GM12878 (cell line): ENCODE measurements around the gene CIRBP. TPM values are rescaled to one million over a fixed set of nuclear protein-coding genes. Genes with fewer than 3 reads are reported as not detected.
A peak's percentile ranks its signal among the peaks of the same experiment; 100 is the strongest.

Experiments
- ATAC-seq: fragments of 200-7000 bp; cut with Tn5 transposase; 3 replicates; pipeline ENCODE4 v1.9.1; 2020; ENCODE audit warnings: mild to moderate bottlenecking, moderate library complexity
- Bru-seq: library from RNA; stranded (reverse); fragments of 400-500 nt; gene quantifications from one replicate; lab custom pipeline; 2021; lab: Mats Ljungman, UMichigan
- BruChase-seq, 2 experiments: library from RNA; stranded (reverse); fragments of 400-500 nt; gene quantifications; one replicate each; lab custom pipeline; 2021; lab: Mats Ljungman, UMichigan
- BruUV-seq: library from RNA; stranded (reverse); fragments of 400-500 nt; replicated peaks from 2 replicates; lab custom pipeline; 2021; lab: Mats Ljungman, UMichigan
- CTCF ChIA-PET: fragments of 300-600 bp; sonication (Branson Sonifier 250); formaldehyde crosslinking; extraction: SDS; loops from one replicate; lab custom pipeline; 2021; ENCODE audit warnings: inconsistent platforms; lab: Yijun Ruan, JAX
- POLR2A ChIA-PET: fragments of 350-600 bp; formaldehyde crosslinking; extraction: SDS; loops from one replicate; lab custom pipeline; 2021; ENCODE audit warnings: inconsistent platforms; lab: Charles Lee
- RAD21 ChIA-PET: fragments of 300-600 bp; sonication (Branson Sonifier 250); formaldehyde crosslinking; loops from one replicate; lab custom pipeline; 2023; ENCODE audit warnings: antibody characterized with exemption; ENCODE audit not compliant: unreplicated experiment; lab: Charles Lee
- SMC1A ChIA-PET: fragments of 300-600 bp; sonication (Branson Sonifier 250); formaldehyde crosslinking; loops from one replicate; lab custom pipeline; 2023; ENCODE audit not compliant: unreplicated experiment, uncharacterized antibody; lab: Charles Lee
- DNase-seq: peaks from one replicate; pipeline ENCODE4 v3.0.0-alpha.2; 2011; ENCODE audit warnings: low read depth, low spot score
- FAIRE-seq: peaks from 3 replicates; lab custom pipeline; 2011; peaks lifted over from hg19 to GRCh38; lab: Jason Lieb, UNC
- H2AFZ ChIP-seq: 2 replicates; pipeline ENCODE4 v1.6.0; 2011; ENCODE audit warnings: low read depth, low read length, control low read depth; ENCODE audit not compliant: control insufficient read depth
- H3K27ac ChIP-seq: 2 replicates; pipeline ENCODE4 v1.5.1; 2011; ENCODE audit warnings: control low read depth; ENCODE audit not compliant: control insufficient read depth, insufficient read depth
- H3K27me3 ChIP-seq, 2 experiments: replicated peaks in 1 of 2; 2 replicates each; pipeline versions ENCODE4 v1.6.0 to v1.6.1; 2011; ENCODE audit warnings: low read length in 1 of 2; ENCODE audit not compliant: control insufficient read depth in 2 of 2, insufficient read depth in 2 of 2
- H3K36me3 ChIP-seq, 2 experiments: 2 replicates each; pipeline ENCODE4 v1.5.1; 2011; ENCODE audit warnings: low read length in 1 of 2; ENCODE audit not compliant: control insufficient read depth in 2 of 2, insufficient read depth in 2 of 2
- H3K4me1 ChIP-seq: 2 replicates; pipeline ENCODE4 v1.6.1; 2011; ENCODE audit warnings: mild to moderate bottlenecking, low read length, moderate library complexity, mixed read lengths; ENCODE audit not compliant: control insufficient read depth, insufficient read depth
- H3K4me2 ChIP-seq: 2 replicates; pipeline ENCODE4 v1.6.0; 2011; ENCODE audit warnings: control low read depth; ENCODE audit not compliant: control insufficient read depth, insufficient read depth
- H3K4me3 ChIP-seq: fragments of 200-600 bp; sonication (generic); 2 replicates; pipeline ENCODE4 v1.5.1; 2016
- H3K79me2 ChIP-seq: 2 replicates; pipeline ENCODE4 v1.6.0; 2011; ENCODE audit warnings: low read length; ENCODE audit not compliant: control insufficient read depth, insufficient read depth
- H3K9ac ChIP-seq: 2 replicates; pipeline ENCODE4 v1.8.0; 2011; ENCODE audit warnings: low read length, control low read depth, mixed read lengths; ENCODE audit not compliant: control insufficient read depth, insufficient read depth
- H3K9me3 ChIP-seq: replicated peaks from 3 replicates; pipeline ENCODE4 v1.5.1; 2011; ENCODE audit warnings: mild to moderate bottlenecking, low read length; ENCODE audit not compliant: control insufficient read depth, insufficient read depth
- H4K20me1 ChIP-seq: 2 replicates; pipeline ENCODE4 v1.6.0; 2011; ENCODE audit not compliant: control insufficient read depth, insufficient read depth
- BRCA1 ChIP-seq: IDR thresholded peaks from 2 replicates; pipeline ENCODE4 v1.6.1; 2011; ENCODE audit warnings: low read depth, low read length, improper control_type of control experiment
- CHD1 ChIP-seq: IDR thresholded peaks from 2 replicates; pipeline ENCODE4 v1.6.1; 2012; ENCODE audit warnings: low read depth, low read length, improper control_type of control experiment
- EGR1 ChIP-seq, 2 experiments: IDR thresholded peaks; 1 replicate in 1 of 2; 2 replicates in 1 of 2; pipeline ENCODE4 v1.6.1; 2011 to 2012; ENCODE audit warnings: low read depth in 2 of 2, low read length in 2 of 2, borderline replicate concordance in 1 of 2, mild to moderate bottlenecking in 1 of 2, moderate library complexity in 1 of 2
- HDGF ChIP-seq: fragments of 450-650 bp; IDR thresholded peaks from 2 replicates; pipeline ENCODE4 v1.6.1; 2016; ENCODE audit warnings: antibody characterized with exemption
- KDM1A ChIP-seq: fragments of 200-600 bp; sonication (generic); IDR thresholded peaks from 2 replicates; pipeline ENCODE4 v1.6.1; 2016; ENCODE audit warnings: borderline replicate concordance
- NBN ChIP-seq: fragments of 450-650 bp; IDR thresholded peaks from 2 replicates; pipeline ENCODE4 v1.6.1; 2016
- NFYB ChIP-seq: IDR thresholded peaks from 2 replicates; pipeline ENCODE4 v1.6.1; 2011; ENCODE audit warnings: low read depth, mild to moderate bottlenecking, low read length, improper control_type of control experiment, moderate library complexity; ENCODE audit not compliant: insufficient read depth
- POLR2AphosphoS2 ChIP-seq: IDR thresholded peaks from 2 replicates; pipeline ENCODE4 v1.6.1; 2011; ENCODE audit warnings: low read depth, mild to moderate bottlenecking, low read length, improper control_type of control experiment, moderate library complexity
- SMAD1 ChIP-seq: fragments of 450-650 bp; IDR thresholded peaks from 2 replicates; pipeline ENCODE4 v1.6.1; 2018; ENCODE audit warnings: mild to moderate bottlenecking, low read depth; ENCODE audit not compliant: partially characterized antibody
- SMAD5 ChIP-seq: IDR thresholded peaks from 2 replicates; pipeline ENCODE4 v1.6.1; 2016; ENCODE audit warnings: antibody characterized with exemption, low read depth
- SREBF1 ChIP-seq: IDR thresholded peaks from 2 replicates; pipeline ENCODE4 v1.6.1; 2012; ENCODE audit warnings: mild to moderate bottlenecking, low read length
- TCF7 ChIP-seq: IDR thresholded peaks from 2 replicates; pipeline ENCODE4 v1.6.1; 2014; ENCODE audit warnings: antibody characterized with exemption, borderline replicate concordance
- WGBS: methylation state at CpG from one replicate; pipeline ENCODE4 v1.1.6; 2016; ENCODE audit warnings: low lambda C conversion rate; ENCODE audit not compliant: insufficient replicate concordance, insufficient coverage; ENCODE audit errors: missing lambda C conversion rate; 5-methylcytosine and 5-hydroxymethylcytosine counted together
- in situ Hi-C: fragments of 300-500 bp; cut with MboI; formaldehyde crosslinking; loops from 9 replicates; pipeline ENCODE4 v1.14.3; 2018; ENCODE audit warnings: mixed read lengths
- intact Hi-C: fragments of 100-400 bp; cut with micrococcal nuclease; formaldehyde crosslinking; loops from one replicate; pipeline ENCODE4 v1.14.2; 2022; ENCODE audit not compliant: unreplicated experiment
- long read RNA-seq, 2 experiments: library from polyadenylated mRNA; unstranded; transcript quantifications; one replicate each; pipeline ENCODE4 v2.0.0, GENCODE V29; 2019 to 2020
- polyA minus RNA-seq, 3 experiments: library from RNA; depleted of rRNA, polyadenylated mRNA; stranded (reverse); fragments of >200 nt; gene quantifications; 2 replicates each; pipeline ENCODE4 v1.2.3, GENCODE V29; 2011
- polyA plus RNA-seq, 11 experiments: library from polyadenylated mRNA; depleted of rRNA in 4 of 11; unstranded in 6 of 11; stranded (reverse) in 5 of 11; fragments of >200 nt; fragmentation: Nextera tagmentation in 4 of 11; fragmentation: Illumina TruSeq in 1 of 11; extraction: Ambion mirVana in 4 of 11; extraction: Trizol in 1 of 11; gene quantifications; 1 replicate in 1 of 11; 2 replicates in 10 of 11; pipeline versions ENCODE4 v1.2.1 to v1.2.3, GENCODE V29; 2011 to 2016; ENCODE audit warnings: inconsistent platforms in 2 of 11, missing spikeins in 2 of 11, low read depth in 1 of 11
- total RNA-seq, 4 experiments: library from RNA; depleted of rRNA in 3 of 4; stranded (reverse); fragments of >200 nt in 3 of 4; fragmentation: Illumina TruSeq in 1 of 4; extraction: Trizol in 1 of 4; gene quantifications; 2 replicates each; pipeline versions ENCODE4 v1.2.1 to v1.2.3, GENCODE V29; 2013 to 2021
- TF ChIP-seq, protein P1 (sequence below): IDR thresholded peaks from 2 replicates; pipeline ENCODE4 v1.6.1; 2011; ENCODE audit warnings: borderline replicate concordance, low read depth, mild to moderate bottlenecking, moderate library complexity, low read length; ENCODE audit not compliant: insufficient read depth, poor library complexity, severe bottlenecking
- TF ChIP-seq, protein P2 (sequence below): IDR thresholded peaks from 2 replicates; pipeline ENCODE4 v1.6.1; 2012; ENCODE audit warnings: low read depth, low read length, improper control_type of control experiment
- TF ChIP-seq, protein P3 (sequence below): IDR thresholded peaks from 2 replicates; pipeline ENCODE4 v1.6.1; 2011; ENCODE audit warnings: low read depth, mild to moderate bottlenecking, low read length, moderate library complexity, borderline replicate concordance; ENCODE audit errors: extremely low read depth

The CIRBP gene
- 275 and 320 TPM in 2 replicates for total RNA-seq (2013; cell fraction: nucleolus; rRNA removed)
- 216 and 225 TPM in 2 replicates for total RNA-seq (2014; rRNA removed)
- 228 and 243 TPM in 2 replicates for total RNA-seq (2014; rRNA removed; fragmentation: Illumina TruSeq; extraction: Trizol)
- total RNA-seq (2021), result 264 and 284 TPM in 2 replicates
- polyA plus RNA-seq (2011; ENCODE audit: low read depth), result 115 TPM
- polyA plus RNA-seq (2011; rRNA removed), result 153 and 253 TPM in 2 replicates
- 253 and 279 TPM in 2 replicates for polyA plus RNA-seq (2011; cell fraction: cytosol; rRNA removed)
- polyA plus RNA-seq (2011; cell fraction: nucleus; rRNA removed), result 892 and 1,145 TPM in 2 replicates
- polyA plus RNA-seq (2012), result 254 and 374 TPM in 2 replicates
- polyA plus RNA-seq (2014; fragmentation: Illumina TruSeq; extraction: Trizol), result 152 and 313 TPM in 2 replicates
- polyA plus RNA-seq (2014; fragmentation: Nextera tagmentation; extraction: Ambion mirVana), result 10 to 100 TPM; 27.6 to 52.4 TPM
- 335 and 370 TPM in 2 replicates for polyA plus RNA-seq (2014; rRNA removed)
- polyA plus RNA-seq (2016; fragmentation: Nextera tagmentation; extraction: Ambion mirVana), result 100 to 1,000 TPM; 162 to 166 TPM
- 50.8 and 65.0 TPM in 2 replicates for polyA minus RNA-seq (2011; rRNA and poly(A)+ RNA removed)
- 44.4 and 56.1 TPM in 2 replicates for polyA minus RNA-seq (2011; cell fraction: cytosol; rRNA and poly(A)+ RNA removed)
- 81.2 and 108 TPM in 2 replicates for polyA minus RNA-seq (2011; cell fraction: nucleus; rRNA and poly(A)+ RNA removed)
- percentile 90 among the genes with signal in this experiment for Bru-seq, nascent RNA
- percentile 95 among the genes with signal in this experiment for BruChase-seq, experiment 1, labeled RNA remaining after a 6-hour chase
- percentile 94 among the genes with signal in this experiment for BruChase-seq, experiment 2, labeled RNA remaining after a 2-hour chase
- long read RNA-seq, experiment 1, transcript CIRBP-246 (6 exons, 1,043 nt), result minor isoform, 8 of 264 reads
- long read RNA-seq, experiment 1, transcript CIRBP-201 (7 exons, 1,328 nt), result major isoform, 224 of 264 reads
- long read RNA-seq, experiment 1, partial matches to known transcripts, result 7 of 264 reads
- long read RNA-seq, experiment 1, other reads (novel, unspliced or antisense), result 20 of 264 reads
- long read RNA-seq, experiment 2, transcript CIRBP-201 (7 exons, 1,328 nt), result major isoform, 34 of 55 reads
- long read RNA-seq, experiment 2, transcript CIRBP-210 (8 exons, 938 nt), result minor isoform, 5 of 55 reads
- long read RNA-seq, experiment 2, partial matches to known transcripts, result 5 of 55 reads
- long read RNA-seq, experiment 2, other reads (novel, unspliced or antisense), result 9 of 55 reads

DNA sequence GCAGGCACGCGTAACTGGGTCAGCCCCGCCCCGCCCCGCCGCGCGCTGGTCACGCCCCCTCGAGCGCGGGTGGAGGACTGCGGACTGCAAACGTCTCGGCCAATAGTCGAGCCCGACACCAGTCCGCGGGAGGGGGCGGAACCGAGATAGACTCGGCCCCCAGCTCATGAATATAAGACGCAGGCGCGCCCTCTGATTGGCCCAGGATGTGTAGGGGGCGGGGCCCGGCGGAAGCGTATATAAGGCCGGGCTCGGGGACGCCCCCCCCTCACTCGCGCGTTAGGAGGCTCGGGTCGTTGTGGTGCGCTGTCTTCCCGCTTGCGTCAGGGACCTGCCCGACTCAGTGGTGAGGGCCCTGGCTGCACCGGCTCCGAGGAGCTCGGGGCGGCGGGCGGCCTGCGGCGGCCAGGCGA lies at the start of gene CIRBP:
TSS of gene CIRBP (plus strand) at position 268 of the 413 bp plus-strand sequence. CDS start 1,602 bp downstream, outside the sequence.
- WGBS, result under 1% methylated on average over 39 of the region's 50 CpGs
- DNase-seq, result peak; percentile 86
- RAD21 ChIA-PET, result interaction anchor here (0.5 to 5.1 kb wide), 9 partner anchors 9 to 211 kb away, joined by 3 to 336 read pairs (median 5); partner anchors contain the start of gene ATP5F1D
- TF ChIP-seq, protein P1, sequence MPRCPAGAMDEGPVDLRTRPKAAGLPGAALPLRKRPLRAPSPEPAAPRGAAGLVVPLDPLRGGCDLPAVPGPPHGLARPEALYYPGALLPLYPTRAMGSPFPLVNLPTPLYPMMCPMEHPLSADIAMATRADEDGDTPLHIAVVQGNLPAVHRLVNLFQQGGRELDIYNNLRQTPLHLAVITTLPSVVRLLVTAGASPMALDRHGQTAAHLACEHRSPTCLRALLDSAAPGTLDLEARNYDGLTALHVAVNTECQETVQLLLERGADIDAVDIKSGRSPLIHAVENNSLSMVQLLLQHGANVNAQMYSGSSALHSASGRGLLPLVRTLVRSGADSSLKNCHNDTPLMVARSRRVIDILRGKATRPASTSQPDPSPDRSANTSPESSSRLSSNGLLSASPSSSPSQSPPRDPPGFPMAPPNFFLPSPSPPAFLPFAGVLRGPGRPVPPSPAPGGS, result peak; percentile 37
- TF ChIP-seq SMAD1 (peak; percentile 82), SREBF1 (no peak), BRCA1 (no peak), SMAD5 (peak; percentile 99), EGR1 (IDR thresholded peaks at IDR 0.05; ENCODE audit: borderline replicate concordance in 1 of 2, low read depth in 2 of 2, low read length in 2 of 2) (peak in 1 of 2 experiments; percentile 18; a peak in 1 of 3 replicates), HDGF (peak; percentile 94), NBN (peak; percentile 14; the same call in 1 of the 2 replicates), CHD1 (peak; percentile 91; the same call in 1 of the 2 replicates), KDM1A (no peak), NFYB (peak; percentile 71; the same call in 1 of the 2 replicates), POLR2AphosphoS2 (peak; percentile 100), TCF7 (no peak)
- TF ChIP-seq, protein P2, sequence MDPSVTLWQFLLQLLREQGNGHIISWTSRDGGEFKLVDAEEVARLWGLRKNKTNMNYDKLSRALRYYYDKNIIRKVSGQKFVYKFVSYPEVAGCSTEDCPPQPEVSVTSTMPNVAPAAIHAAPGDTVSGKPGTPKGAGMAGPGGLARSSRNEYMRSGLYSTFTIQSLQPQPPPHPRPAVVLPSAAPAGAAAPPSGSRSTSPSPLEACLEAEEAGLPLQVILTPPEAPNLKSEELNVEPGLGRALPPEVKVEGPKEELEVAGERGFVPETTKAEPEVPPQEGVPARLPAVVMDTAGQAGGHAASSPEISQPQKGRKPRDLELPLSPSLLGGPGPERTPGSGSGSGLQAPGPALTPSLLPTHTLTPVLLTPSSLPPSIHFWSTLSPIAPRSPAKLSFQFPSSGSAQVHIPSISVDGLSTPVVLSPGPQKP, result peak; percentile 13; the same call in 1 of the 2 replicates
- TF ChIP-seq, protein P3, sequence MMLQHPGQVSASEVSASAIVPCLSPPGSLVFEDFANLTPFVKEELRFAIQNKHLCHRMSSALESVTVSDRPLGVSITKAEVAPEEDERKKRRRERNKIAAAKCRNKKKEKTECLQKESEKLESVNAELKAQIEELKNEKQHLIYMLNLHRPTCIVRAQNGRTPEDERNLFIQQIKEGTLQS, result no peak

More for the DNA sequence above, at the start of gene CIRBP:
- POLR2A ChIA-PET, result interaction anchor here (0.5 to 8.7 kb wide), 20 partner anchors 9 to 405 kb away, joined by 3 to 184 read pairs (median 4); partner anchors contain the start of genes ARHGAP45, ATP5F1D and SBNO2
- peaks cover 47% of the 10 kb centered on the region for H3K4me1 ChIP-seq
- H3K4me2 ChIP-seq, result peak within 1 kb of the TSS; percentile 99
- no TSS peak for BruUV-seq
- peaks cover 25 to 27% of the 10 kb centered on the region in 2 experiments for H3K36me3 ChIP-seq
- ATAC-seq (peak; percentile 70), FAIRE-seq (peak; percentile 96)
- H3K27me3 ChIP-seq, result no peaks in the 10 kb centered on the region
- H3K9ac ChIP-seq, result peak within 1 kb of the TSS; percentile 98
- no peak within 1 kb of the TSS; the same call in 1 of the 2 replicates for H2AFZ ChIP-seq
- CTCF ChIA-PET, result interaction anchor here (0.6 to 7.2 kb wide), 7 partner anchors 10 to 250 kb away, joined by 3 to 363 read pairs (median 3); partner anchors contain the start of genes ABCA7 and ATP5F1D
- SMC1A ChIA-PET, result interaction anchor here (0.6 to 7.3 kb wide), 3 partner anchors 13 to 95 kb away, joined by 3 to 172 read pairs (median 3); partner anchors contain the start of gene ATP5F1D
- no peaks in the 10 kb centered on the region for H3K9me3 ChIP-seq
- peaks cover 45% of the 10 kb centered on the region for H3K79me2 ChIP-seq
- H4K20me1 ChIP-seq, result no peaks in the 10 kb centered on the region; the same call in 1 of the 2 replicates
- intact Hi-C loops (loop anchor here (1.0 kb wide), 1 partner anchor 9 kb away; no protein-coding TSS in a partner anchor), in situ Hi-C loops (loop anchor here (10.0 kb wide), 1 partner anchor 816 kb away; no protein-coding TSS in a partner anchor)
- peak within 1 kb of the TSS; percentile 98 for H3K4me3 ChIP-seq
- peak within 1 kb of the TSS; percentile 98 for H3K27ac ChIP-seq
